Activated CD4-positive, alpha-beta T cell treated with anti-CD3 and anti-CD28 coated beads, Interleukin-2, amount 10 ng/mL, durations not matched to agents 7 days and 5 days (primary cell): ENCODE results near the gene AGBL4. TPM values are rescaled to one million over a fixed set of nuclear protein-coding genes. Genes with fewer than 3 reads are reported as not detected.

ENCODE experiments used
- CTCF ChIA-PET: fragments of 350-600 bp; sonication (Branson Sonifier 250); formaldehyde crosslinking; loops from one replicate; lab custom pipeline; 2021; ENCODE audit warnings: antibody characterized with exemption; lab: Charles Lee
- POLR2A ChIA-PET: fragments of 350-600 bp; sonication (Branson Sonifier 250); formaldehyde crosslinking; loops from one replicate; lab custom pipeline; 2021; ENCODE audit warnings: antibody characterized with exemption; lab: Charles Lee
- DNase-seq: peaks from one replicate; pipeline ENCODE4 v3.0.0-alpha.2; 2020
- H3K27ac Mint-ChIP-seq: one replicate; pipeline ENCODE4 v1.8.0; 2021; ENCODE audit warnings: mild to moderate bottlenecking, moderate library complexity, mixed read lengths
- H3K27me3 Mint-ChIP-seq: one replicate; pipeline ENCODE4 v1.8.0; 2021; ENCODE audit warnings: mixed read lengths
- H3K36me3 Mint-ChIP-seq: one replicate; pipeline ENCODE4 v1.8.0; 2021; ENCODE audit warnings: low read depth, mixed read lengths
- H3K4me1 Mint-ChIP-seq: one replicate; pipeline ENCODE4 v1.8.0; 2021; ENCODE audit warnings: mixed read lengths
- H3K4me3 Mint-ChIP-seq: one replicate; pipeline ENCODE4 v1.8.0; 2021; ENCODE audit warnings: mild to moderate bottlenecking, moderate library complexity, mixed read lengths
- H3K9me3 Mint-ChIP-seq: one replicate; pipeline ENCODE4 v1.8.0; 2021; ENCODE audit warnings: mixed read lengths
- total RNA-seq, 2 experiments: library from RNA; stranded (reverse); gene quantifications; one replicate each; pipeline ENCODE4 v1.2.3, GENCODE V29; 2021

The AGBL4 gene
- total RNA-seq, 2 experiments from 2014 or later: not detected

- Mint-ChIP-seq H3K27me3 (no peaks in the 10 kb centered on the region), H3K4me1 (no peaks in the 10 kb centered on the region), H3K27ac (no peak overlapping the region), H3K4me3 (no peak overlapping the region), H3K9me3 (no peaks in the 10 kb centered on the region), H3K36me3 (no peaks in the 10 kb centered on the region)
- DNase-seq: no peak
- ChIA-PET POLR2A (no interaction called here), CTCF (interaction anchor here (1.1 kb wide), 1 partner anchor 13 kb away, joined by 4 read pairs; no protein-coding TSS in a partner anchor)
Measured at GRCh38 chr1:48678710-48679505, 1344.8 kb downstream of the AGBL4 start.

- Mint-ChIP-seq H3K27me3 (no peaks in the 10 kb centered on the region), H3K4me1 (no peaks in the 10 kb centered on the region), H3K36me3 (no peaks in the 10 kb centered on the region), H3K9me3 (no peaks in the 10 kb centered on the region), H3K27ac (no peak overlapping the region), H3K4me3 (no peak overlapping the region)
- POLR2A ChIA-PET: no interaction called here
- CTCF ChIA-PET: interaction anchor here (1.5 to 1.6 kb wide), 3 partner anchors 15 to 140 kb away, joined by 4 to 7 read pairs (median 4); no protein-coding TSS in a partner anchor
- peak; percentile 35 for DNase-seq
Measured at GRCh38 chr1:48677306-48678287, 1346.2 kb downstream of the AGBL4 start.

- ChIA-PET POLR2A (no interaction called here), CTCF (interaction anchor here (1.5 to 1.6 kb wide), 3 partner anchors 15 to 140 kb away, joined by 4 to 7 read pairs (median 4); no protein-coding TSS in a partner anchor)
- Mint-ChIP-seq H3K27me3 (no peaks in the 10 kb centered on the region), H3K36me3 (no peaks in the 10 kb centered on the region), H3K4me1 (no peaks in the 10 kb centered on the region), H3K4me3 (no peak overlapping the region), H3K27ac (no peak overlapping the region), H3K9me3 (no peaks in the 10 kb centered on the region)
- DNase-seq: no peak
Measured at GRCh38 chr1:48676822-48677221, 1346.9 kb downstream of the AGBL4 start.

- DNase-seq: no peak
- Mint-ChIP-seq H3K4me1 (no peaks in the 10 kb centered on the region), H3K27me3 (no peaks in the 10 kb centered on the region), H3K4me3 (no peak overlapping the region), H3K36me3 (no peaks in the 10 kb centered on the region), H3K27ac (no peak overlapping the region), H3K9me3 (no peaks in the 10 kb centered on the region)
- ChIA-PET CTCF (interaction anchor here (1.5 to 1.6 kb wide), 3 partner anchors 16 to 141 kb away, joined by 4 to 7 read pairs (median 4); no protein-coding TSS in a partner anchor), POLR2A (no interaction called here)
Measured at GRCh38 chr1:48676376-48676775, 1347.4 kb downstream of the AGBL4 start.

GRCh38 chr1:48675251-48675650 is 1348.5 kb downstream of the AGBL4 start:
- Mint-ChIP-seq H3K9me3 (no peaks in the 10 kb centered on the region), H3K4me3 (no peak overlapping the region), H3K4me1 (no peaks in the 10 kb centered on the region), H3K27me3 (no peaks in the 10 kb centered on the region), H3K36me3 (no peaks in the 10 kb centered on the region), H3K27ac (no peak overlapping the region)
- ChIA-PET CTCF (no interaction called here), POLR2A (no interaction called here)
- no peak for DNase-seq

GRCh38 chr1:48674641-48675040 is 1349.1 kb downstream of the AGBL4 start:
- ChIA-PET POLR2A (no interaction called here), CTCF (no interaction called here)
- no peak overlapping the region for H3K27ac Mint-ChIP-seq
- no peaks in the 10 kb centered on the region for H3K9me3 Mint-ChIP-seq
- no peaks in the 10 kb centered on the region for H3K27me3 Mint-ChIP-seq
- no peak overlapping the region for H3K4me3 Mint-ChIP-seq
- no peaks in the 10 kb centered on the region for H3K4me1 Mint-ChIP-seq
- DNase-seq: no peak
- no peaks in the 10 kb centered on the region for H3K36me3 Mint-ChIP-seq

GRCh38 chr1:48673332-48674105 is 1350.2 kb downstream of the AGBL4 start:
- Mint-ChIP-seq H3K27ac (no peak overlapping the region), H3K27me3 (no peaks in the 10 kb centered on the region), H3K4me3 (no peak overlapping the region), H3K4me1 (no peaks in the 10 kb centered on the region), H3K9me3 (no peaks in the 10 kb centered on the region), H3K36me3 (no peaks in the 10 kb centered on the region)
- DNase-seq: no peak
- POLR2A ChIA-PET: no interaction called here
- CTCF ChIA-PET: no interaction called here

- DNase-seq: no peak
- H3K9me3 Mint-ChIP-seq: no peaks in the 10 kb centered on the region
- H3K36me3 Mint-ChIP-seq: no peaks in the 10 kb centered on the region
- no peaks in the 10 kb centered on the region for H3K4me1 Mint-ChIP-seq
- peaks cover 2% of the 10 kb centered on the region for H3K27me3 Mint-ChIP-seq
- POLR2A ChIA-PET: no interaction called here
- no peak overlapping the region for H3K27ac Mint-ChIP-seq
- CTCF ChIA-PET: interaction anchor here (0.8 kb wide), 1 partner anchor 31 kb away, joined by 3 read pairs; no protein-coding TSS in a partner anchor
- no peak overlapping the region for H3K4me3 Mint-ChIP-seq
Measured at GRCh38 chr1:48671578-48671977, 1352.2 kb downstream of the AGBL4 start.

- no peaks in the 10 kb centered on the region for H3K36me3 Mint-ChIP-seq
- CTCF ChIA-PET: no interaction called here
- H3K9me3 Mint-ChIP-seq: no peaks in the 10 kb centered on the region
- no peak overlapping the region for H3K27ac Mint-ChIP-seq
- no peaks in the 10 kb centered on the region for H3K4me1 Mint-ChIP-seq
- DNase-seq: no peak
- H3K4me3 Mint-ChIP-seq: no peak overlapping the region
- POLR2A ChIA-PET: no interaction called here
- peaks cover 2% of the 10 kb centered on the region for H3K27me3 Mint-ChIP-seq
Measured at GRCh38 chr1:48670234-48671020, 1353.3 kb downstream of the AGBL4 start.

GRCh38 chr1:48668339-48668738 is 1355.4 kb downstream of the AGBL4 start:
- CTCF ChIA-PET: no interaction called here
- Mint-ChIP-seq H3K36me3 (no peaks in the 10 kb centered on the region), H3K4me3 (no peak overlapping the region), H3K27ac (no peak overlapping the region), H3K27me3 (peaks cover 2% of the 10 kb centered on the region), H3K9me3 (no peaks in the 10 kb centered on the region), H3K4me1 (no peaks in the 10 kb centered on the region)
- no peak for DNase-seq
- POLR2A ChIA-PET: no interaction called here

- Mint-ChIP-seq H3K27me3 (peaks cover 2% of the 10 kb centered on the region), H3K4me3 (no peak overlapping the region), H3K27ac (no peak overlapping the region), H3K4me1 (no peaks in the 10 kb centered on the region), H3K36me3 (no peaks in the 10 kb centered on the region), H3K9me3 (no peaks in the 10 kb centered on the region)
- DNase-seq: no peak
- CTCF ChIA-PET: no interaction called here
- POLR2A ChIA-PET: no interaction called here
Measured at GRCh38 chr1:48667782-48668181, 1356.0 kb downstream of the AGBL4 start.
